HL-60 (cell line): ENCODE results near the gene CNTNAP2.

ENCODE experiments used
- GABPA ChIP-seq: IDR thresholded peaks from 2 replicates; pipeline ENCODE4 v1.6.1; 2012; ENCODE audit warnings: low read depth
- POLR2AphosphoS5 ChIP-seq: IDR thresholded peaks from 2 replicates; pipeline ENCODE4 v1.6.1; 2012; ENCODE audit warnings: low read depth
- REST ChIP-seq: IDR thresholded peaks from 2 replicates; pipeline ENCODE4 v1.6.1; 2012; ENCODE audit warnings: low read depth; ENCODE audit not compliant: insufficient replicate concordance
- SPI1 ChIP-seq: IDR thresholded peaks from 2 replicates; pipeline ENCODE4 v1.6.1; 2012; ENCODE audit warnings: low read depth, mild to moderate bottlenecking, borderline replicate concordance
- TF ChIP-seq, protein P1 (sequence below): IDR thresholded peaks from one replicate; pipeline ENCODE4 v1.5.1; 2011; ENCODE audit warnings: low read length, control low read depth, inconsistent platforms; ENCODE audit not compliant: insufficient read depth

DNA sequence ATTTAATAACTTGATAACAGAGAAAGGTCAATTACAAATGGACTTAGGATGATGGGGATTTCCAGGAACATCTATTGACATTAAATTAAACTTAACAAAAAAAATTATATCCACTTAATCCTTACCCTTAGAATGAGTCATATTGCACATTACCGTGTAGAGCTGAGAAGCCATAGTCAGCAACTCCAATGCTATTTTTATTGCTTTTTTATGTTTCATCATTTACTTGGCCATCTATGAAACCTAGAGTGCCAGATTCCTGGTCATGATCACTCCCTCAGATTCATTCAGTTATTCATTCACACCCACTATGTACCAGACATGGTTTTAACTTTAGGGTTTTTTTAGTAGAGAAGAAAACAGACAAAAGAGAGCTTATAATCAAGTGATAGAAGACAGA, 1180.4 kb downstream of the CNTNAP2 start:
- TF ChIP-seq, protein P1, sequence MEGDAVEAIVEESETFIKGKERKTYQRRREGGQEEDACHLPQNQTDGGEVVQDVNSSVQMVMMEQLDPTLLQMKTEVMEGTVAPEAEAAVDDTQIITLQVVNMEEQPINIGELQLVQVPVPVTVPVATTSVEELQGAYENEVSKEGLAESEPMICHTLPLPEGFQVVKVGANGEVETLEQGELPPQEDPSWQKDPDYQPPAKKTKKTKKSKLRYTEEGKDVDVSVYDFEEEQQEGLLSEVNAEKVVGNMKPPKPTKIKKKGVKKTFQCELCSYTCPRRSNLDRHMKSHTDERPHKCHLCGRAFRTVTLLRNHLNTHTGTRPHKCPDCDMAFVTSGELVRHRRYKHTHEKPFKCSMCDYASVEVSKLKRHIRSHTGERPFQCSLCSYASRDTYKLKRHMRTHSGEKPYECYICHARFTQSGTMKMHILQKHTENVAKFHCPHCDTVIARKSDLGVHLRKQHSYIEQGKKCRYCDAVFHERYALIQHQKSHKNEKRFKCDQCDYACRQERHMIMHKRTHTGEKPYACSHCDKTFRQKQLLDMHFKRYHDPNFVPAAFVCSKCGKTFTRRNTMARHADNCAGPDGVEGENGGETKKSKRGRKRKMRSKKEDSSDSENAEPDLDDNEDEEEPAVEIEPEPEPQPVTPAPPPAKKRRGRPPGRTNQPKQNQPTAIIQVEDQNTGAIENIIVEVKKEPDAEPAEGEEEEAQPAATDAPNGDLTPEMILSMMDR: no peak
- TF ChIP-seq SPI1 (no peak), REST (no peak), POLR2AphosphoS5 (no peak), GABPA (no peak)
